MG63 (cell line): ENCODE results near the gene RSPH3. TPM values are rescaled to one million over a fixed set of nuclear protein-coding genes. Genes with fewer than 3 reads are reported as not detected.
"Not testable (repeated sequence)": the region's sequence is repeated elsewhere in the genome, so short reads cannot be mapped to it uniquely, and the experiment has no call there.

Source experiments
- DNase-seq: peaks from one replicate; pipeline ENCODE4 v3.0.0-alpha.2; 2020
- H3K27me3 ChIP-seq: fragments of 250-450 bp; sonication (Bioruptor Pico); 2 replicates; pipeline ENCODE4 v1.5.1; 2020; ENCODE audit warnings: mild to moderate bottlenecking, moderate library complexity
- H3K36me3 ChIP-seq: fragments of 250-450 bp; sonication (Bioruptor Pico); 2 replicates; pipeline ENCODE4 v1.5.1; 2020; ENCODE audit warnings: mild to moderate bottlenecking, moderate library complexity
- H3K4me3 ChIP-seq: fragments of 250-450 bp; sonication (Bioruptor Pico); 2 replicates; pipeline ENCODE4 v1.5.1; 2020; ENCODE audit warnings: mild to moderate bottlenecking, moderate library complexity
- H3K9me3 ChIP-seq: fragments of 250-450 bp; sonication (Bioruptor Pico); 2 replicates; pipeline ENCODE4 v1.5.1; 2020; ENCODE audit warnings: mild to moderate bottlenecking, moderate library complexity
- total RNA-seq: library from RNA; depleted of rRNA; stranded (reverse); fragments of >200 nt; shearing (Covaris generic); gene quantifications from 2 replicates; pipeline ENCODE4 v1.2.3, GENCODE V29; 2014; ENCODE audit warnings: low replicate concordance

RSPH3 gene
- total RNA-seq, 1 experiment from 2014 or later: 1.5 TPM

DNA sequence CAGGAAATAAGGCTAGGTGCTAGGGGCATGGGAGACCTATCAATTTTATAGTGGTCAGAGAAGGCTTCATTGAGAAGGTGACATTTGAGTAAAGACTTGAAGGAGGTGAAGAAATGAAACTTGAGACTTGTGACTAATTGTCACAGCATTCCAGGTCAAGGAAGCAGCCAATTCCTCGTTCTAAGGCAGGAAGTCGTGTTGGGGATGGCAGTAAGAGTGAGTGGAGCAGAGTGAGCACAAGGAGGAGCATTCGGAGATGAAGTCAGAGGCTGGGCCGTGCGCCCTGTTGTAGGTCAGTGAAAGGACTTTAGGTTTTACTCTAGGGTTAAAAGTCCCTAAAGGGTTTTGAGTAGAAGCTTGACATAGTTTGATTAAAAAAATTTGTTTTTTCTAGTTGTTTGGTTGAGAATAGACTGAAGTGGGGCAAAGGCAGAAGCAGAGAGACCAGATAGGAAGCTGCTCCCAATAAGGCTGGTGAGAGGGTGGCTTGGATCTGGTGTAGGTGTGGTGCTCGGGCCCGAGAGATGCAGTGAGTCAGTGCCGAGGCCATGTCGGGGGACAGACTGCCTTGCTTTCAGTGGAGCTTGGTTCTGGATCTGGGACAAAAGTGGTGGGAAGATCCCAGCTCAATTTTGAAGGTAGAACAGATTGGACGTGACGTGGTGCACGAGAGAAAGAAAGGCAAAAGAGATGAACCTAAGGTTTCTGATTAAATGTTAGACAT is 2.6 kb upstream of the RSPH3 start:
- H3K4me3 ChIP-seq: no peak overlapping the region
- DNase-seq: peak; percentile 64

DNA sequence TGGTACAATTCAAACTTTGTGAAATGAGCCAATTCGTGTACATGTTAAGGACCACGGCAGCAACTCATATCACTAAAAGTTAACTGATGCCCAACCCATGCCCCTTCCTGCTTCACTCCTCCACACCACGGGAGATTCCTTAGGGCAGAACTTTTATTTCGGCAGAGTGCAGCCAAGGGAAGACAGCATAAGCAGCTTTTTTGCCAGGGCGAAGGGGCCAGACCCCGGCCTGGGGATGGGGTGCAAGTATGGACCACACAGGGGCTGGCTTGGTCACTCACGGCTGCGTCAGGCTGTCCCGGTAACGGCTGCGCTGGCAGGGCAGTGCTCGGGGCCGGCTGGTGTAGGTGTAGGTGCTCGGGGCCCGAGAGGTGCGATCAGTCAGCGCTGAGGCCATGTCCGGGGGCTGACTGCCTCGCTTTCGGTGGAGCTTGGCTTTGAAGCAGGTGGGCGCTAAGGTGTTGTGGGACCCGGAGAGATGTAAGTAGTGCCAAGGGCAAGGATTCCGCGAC is 792 bp downstream of the RSPH3 start:
- H3K9me3 ChIP-seq: no peaks in the 10 kb centered on the region
- peak overlapping the region; percentile 63 for H3K4me3 ChIP-seq
- no peak for DNase-seq
- H3K36me3 ChIP-seq: no peaks in the 10 kb centered on the region; the same call in 1 of the 2 replicates
- no peaks in the 10 kb centered on the region for H3K27me3 ChIP-seq

More for the DNA sequence above, 2.6 kb upstream of the RSPH3 start:
- H3K27me3 ChIP-seq: no peaks in the 10 kb centered on the region
- H3K9me3 ChIP-seq: no peaks in the 10 kb centered on the region
- no peaks in the 10 kb centered on the region for H3K36me3 ChIP-seq

- Histone ChIP-seq H3K4me3 (no peak overlapping the region), H3K36me3 (peaks cover 2% of the 10 kb centered on the region; the same call in 1 of the 2 replicates), H3K27me3 (no peaks in the 10 kb centered on the region), H3K9me3 (no peaks in the 10 kb centered on the region)
- DNase-seq: no peak
Observed at GRCh38 chr6:158996856-158997255, 3.1 kb downstream of the RSPH3 start.

DNA sequence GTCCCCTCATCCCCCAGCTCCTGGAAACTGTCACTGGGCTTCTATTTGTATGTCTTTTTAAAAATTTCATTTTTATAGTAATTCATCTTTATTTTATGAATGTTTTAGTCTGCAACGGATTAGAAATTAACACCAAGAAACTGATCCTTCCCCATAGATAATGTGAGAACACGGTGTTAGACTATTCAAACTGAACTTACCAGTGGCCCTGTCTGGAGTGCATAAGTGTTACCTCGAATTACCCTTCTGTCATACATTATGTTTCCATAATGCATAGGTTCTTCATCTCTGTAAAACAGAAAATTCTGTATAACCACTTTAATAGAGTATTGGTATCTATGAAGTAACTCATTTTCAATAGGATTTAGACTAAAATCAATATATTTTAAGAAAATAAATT is 6.4 kb downstream of the RSPH3 start:
- DNase-seq: no peak
- Histone ChIP-seq H3K27me3 (no peaks in the 10 kb centered on the region), H3K4me3 (no peak overlapping the region), H3K36me3 (peaks cover 2% of the 10 kb centered on the region; the same call in 1 of the 2 replicates), H3K9me3 (no peaks in the 10 kb centered on the region; the same call in 1 of the 2 replicates)

- Histone ChIP-seq H3K4me3 (no peak overlapping the region), H3K36me3 (peaks cover 2% of the 10 kb centered on the region; the same call in 1 of the 2 replicates), H3K27me3 (no peaks in the 10 kb centered on the region), H3K9me3 (no peaks in the 10 kb centered on the region; the same call in 1 of the 2 replicates)
- no peak for DNase-seq
Observed at GRCh38 chr6:158991017-158991723, 8.8 kb downstream of the RSPH3 start.

- H3K36me3 ChIP-seq: not testable (repeated sequence)
Observed at GRCh38 chr6:158989711-158990110, 10.3 kb downstream of the RSPH3 start.

GRCh38 chr6:158988477-158988876 is 11.5 kb downstream of the RSPH3 start:
- Histone ChIP-seq H3K9me3 (no peaks in the 10 kb centered on the region; the same call in 1 of the 2 replicates), H3K27me3 (no peaks in the 10 kb centered on the region), H3K4me3 (no peak overlapping the region), H3K36me3 (peaks cover under 1% of the 10 kb centered on the region; the same call in 1 of the 2 replicates)
- no peak for DNase-seq

More at GRCh38 chr6:158989711-158990110, 10.3 kb downstream of the RSPH3 start:
- H3K9me3 ChIP-seq, H3K27me3 ChIP-seq, H3K4me3 ChIP-seq, DNase-seq: not testable (repeated sequence)

DNA sequence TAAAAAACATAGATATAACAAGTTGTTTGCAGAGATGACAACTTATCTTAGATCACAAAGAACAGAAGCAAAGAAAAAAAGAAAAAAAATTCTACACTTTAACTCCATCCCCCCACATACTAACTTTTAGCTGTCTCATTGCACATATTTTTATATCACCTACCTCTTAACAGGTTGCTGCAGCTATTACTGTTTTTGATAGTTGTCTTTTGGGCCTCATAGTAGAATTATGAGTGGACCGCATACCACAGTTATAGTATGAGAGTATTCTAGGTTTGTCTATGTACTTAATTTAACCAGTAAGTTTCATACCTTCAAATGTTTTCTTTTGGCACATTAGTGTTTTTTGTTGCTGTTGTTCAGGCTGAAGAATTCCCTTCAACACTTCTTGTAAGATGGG is 12.3 kb downstream of the RSPH3 start:
- no peaks in the 10 kb centered on the region; the same call in 1 of the 2 replicates for H3K9me3 ChIP-seq
- no peak overlapping the region for H3K4me3 ChIP-seq
- no peaks in the 10 kb centered on the region; the same call in 1 of the 2 replicates for H3K36me3 ChIP-seq
- no peak for DNase-seq
- no peaks in the 10 kb centered on the region for H3K27me3 ChIP-seq

GRCh38 chr6:158978757-158979156 is 21.2 kb downstream of the RSPH3 start:
- Histone ChIP-seq H3K36me3 (no peaks in the 10 kb centered on the region), H3K9me3 (no peaks in the 10 kb centered on the region), H3K27me3 (no peaks in the 10 kb centered on the region), H3K4me3 (no peak overlapping the region)
- no peak for DNase-seq

- no peaks in the 10 kb centered on the region for H3K36me3 ChIP-seq
- no peaks in the 10 kb centered on the region for H3K27me3 ChIP-seq
- no peak overlapping the region for H3K4me3 ChIP-seq
- H3K9me3 ChIP-seq: no peaks in the 10 kb centered on the region
- DNase-seq: no peak
Observed at GRCh38 chr6:158977382-158977781, 22.6 kb downstream of the RSPH3 start.

DNA sequence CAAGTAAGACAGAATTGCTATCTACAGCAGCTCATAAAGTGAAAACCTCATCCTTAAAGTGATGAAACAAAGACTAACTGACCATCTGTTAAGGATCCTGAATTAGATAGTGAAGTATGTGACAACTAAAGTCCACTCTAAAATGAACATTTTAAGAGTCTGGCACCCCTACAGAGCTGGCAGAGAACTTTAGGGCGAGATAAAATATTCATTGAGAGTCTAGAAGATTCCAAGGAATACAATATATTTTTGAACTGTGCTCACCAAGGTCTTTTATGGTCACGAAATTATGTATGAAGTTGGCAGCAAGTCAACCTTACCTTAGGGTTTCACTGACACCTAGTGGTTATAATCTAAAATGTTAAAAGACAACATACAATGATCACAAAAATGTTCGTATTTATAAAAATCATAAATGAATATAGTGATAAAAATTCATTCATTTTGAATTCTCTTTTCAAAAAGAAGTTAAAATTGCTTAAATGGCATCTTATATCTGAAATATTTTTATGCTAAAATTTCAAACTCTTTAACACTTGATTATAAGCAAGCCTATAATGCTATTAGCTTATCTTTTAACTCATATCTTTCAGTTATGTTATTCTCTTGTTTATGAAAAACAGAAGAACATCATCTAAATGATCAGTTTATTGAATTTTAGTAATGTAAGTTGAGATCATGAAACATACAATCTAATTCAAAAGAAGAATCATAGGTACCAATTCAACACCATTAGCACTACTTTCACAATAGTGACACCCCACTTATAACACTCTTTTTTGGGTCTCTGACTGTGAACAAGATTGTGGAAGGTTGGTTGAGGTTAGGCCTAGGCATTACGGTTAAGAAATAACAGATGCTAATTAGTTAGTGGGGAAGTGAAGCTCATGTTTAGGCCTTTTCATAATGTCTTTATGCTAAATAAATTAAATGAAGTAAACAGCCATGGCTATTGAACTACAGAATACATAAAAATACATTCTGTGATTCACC is 27.5 kb downstream of the RSPH3 start:
- peaks cover 15% of the 10 kb centered on the region for H3K9me3 ChIP-seq
- no peak overlapping the region for H3K4me3 ChIP-seq
- DNase-seq: no peak
- no peaks in the 10 kb centered on the region for H3K36me3 ChIP-seq
- H3K27me3 ChIP-seq: no peaks in the 10 kb centered on the region

GRCh38 chr6:158970640-158971275 is 29.2 kb downstream of the RSPH3 start:
- Histone ChIP-seq H3K4me3 (no peak overlapping the region), H3K27me3 (no peaks in the 10 kb centered on the region), H3K9me3 (peaks cover 16% of the 10 kb centered on the region), H3K36me3 (no peaks in the 10 kb centered on the region)
- DNase-seq: no peak

DNA sequence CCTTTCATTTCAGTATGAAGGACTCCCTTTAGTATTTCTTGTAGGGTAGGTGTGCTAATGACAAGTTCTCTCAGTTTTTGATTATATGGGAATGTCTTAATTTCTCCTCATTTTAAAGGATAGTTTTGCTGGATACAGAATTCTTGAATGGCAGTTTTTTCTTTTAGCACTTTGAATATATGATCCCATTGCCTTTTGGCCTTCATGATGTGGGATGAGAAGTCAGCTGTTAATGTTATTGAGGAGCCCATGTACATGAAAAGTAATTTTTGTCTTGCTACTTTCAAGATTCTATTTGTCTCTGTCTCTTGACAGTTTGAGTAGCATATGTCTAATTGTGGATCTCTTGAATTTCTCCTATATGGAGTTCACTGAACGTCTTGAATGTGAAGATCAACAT is 30.9 kb downstream of the RSPH3 start:
- no peak overlapping the region for H3K4me3 ChIP-seq
- H3K27me3 ChIP-seq: no peaks in the 10 kb centered on the region
- peaks cover 16% of the 10 kb centered on the region for H3K9me3 ChIP-seq
- no peaks in the 10 kb centered on the region for H3K36me3 ChIP-seq
- DNase-seq: no peak

DNA sequence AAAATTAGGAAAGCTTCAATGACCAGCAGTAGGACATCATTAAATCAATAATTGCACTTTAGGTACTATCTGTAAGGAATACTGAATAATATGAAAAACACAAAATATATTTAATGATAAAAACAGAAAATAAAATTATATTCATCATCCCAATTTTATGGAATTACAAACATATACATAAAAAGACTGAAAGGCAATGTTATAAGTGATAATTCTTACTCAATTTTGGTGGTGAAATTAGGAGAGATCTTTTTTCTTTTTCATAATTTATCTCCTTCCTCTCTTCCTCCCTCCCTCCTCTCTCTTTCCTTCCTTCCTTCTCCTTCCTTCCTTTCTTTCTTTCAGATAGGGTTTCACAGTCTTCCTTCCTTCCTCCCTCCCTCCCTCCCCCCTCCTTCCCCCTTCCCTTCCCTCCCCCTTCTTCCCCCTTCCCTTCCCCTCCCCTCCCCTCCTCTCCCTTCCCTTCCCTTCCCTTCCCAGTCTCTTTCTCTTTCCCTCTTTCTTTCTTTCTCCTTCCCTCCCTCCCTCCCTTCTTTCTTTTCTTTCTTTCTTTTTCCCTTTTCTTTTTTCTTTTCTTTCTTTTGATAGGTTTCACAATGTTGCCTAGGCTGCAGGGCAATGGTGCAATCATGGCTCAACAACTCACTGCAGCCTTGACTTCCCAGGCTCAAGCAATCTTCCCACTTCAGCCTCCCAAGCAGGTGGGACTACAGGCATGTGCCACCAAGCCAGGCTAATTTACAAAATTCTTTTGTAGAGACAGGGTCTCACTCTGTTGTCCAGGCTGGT is 36.8 kb downstream of the RSPH3 start:
- no peak for DNase-seq
- Histone ChIP-seq H3K36me3 (no peaks in the 10 kb centered on the region), H3K9me3 (peaks cover 6% of the 10 kb centered on the region; the same call in 1 of the 2 replicates), H3K27me3 (no peaks in the 10 kb centered on the region), H3K4me3 (no peak overlapping the region)

DNA sequence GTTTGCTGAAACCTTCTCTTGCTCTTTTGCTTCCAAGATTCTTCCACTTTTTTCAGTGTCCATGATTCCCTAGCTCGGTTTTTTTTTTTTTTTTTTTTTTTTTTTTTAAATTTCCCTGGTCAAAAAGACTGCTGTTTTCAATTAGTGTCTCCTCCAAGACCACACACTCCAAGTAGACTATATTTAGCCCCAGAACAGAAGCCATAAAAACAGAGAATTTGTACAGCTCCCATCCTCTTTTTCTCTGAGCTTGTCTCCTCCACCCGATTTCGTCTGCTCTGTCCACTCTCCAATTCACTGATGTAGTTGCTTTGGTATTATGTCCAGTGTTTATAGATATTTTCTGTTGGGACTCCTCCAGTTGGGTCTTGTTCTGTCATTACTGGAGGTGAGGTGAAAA is 37.6 kb downstream of the RSPH3 start:
- DNase-seq: no peak
- Histone ChIP-seq H3K4me3 (no peak overlapping the region), H3K27me3 (no peaks in the 10 kb centered on the region), H3K9me3 (no peaks in the 10 kb centered on the region), H3K36me3 (no peaks in the 10 kb centered on the region)
